DND-41 (cell line): ENCODE results near the gene TRAF3IP1.

Source experiments
- CTCF ChIP-seq: IDR thresholded peaks from 2 replicates; pipeline ENCODE4 v1.5.1; 2012; ENCODE audit warnings: borderline replicate concordance, low read length, moderate library complexity, mild to moderate bottlenecking; ENCODE audit not compliant: poor library complexity, severe bottlenecking; ENCODE audit errors: extremely low read depth
- EZH2 ChIP-seq: IDR thresholded peaks from 3 replicates; pipeline ENCODE4 v1.6.1; 2012; ENCODE audit warnings: borderline replicate concordance, low read depth, mild to moderate bottlenecking, moderate library complexity, low read length, inconsistent platforms; ENCODE audit not compliant: severe bottlenecking

- TF ChIP-seq CTCF (no peak), EZH2 (no peak)
Measured at GRCh38 chr2:238440331-238440730, 120.0 kb downstream of the TRAF3IP1 start.
